ENCODE data around the gene ME1.
"Not testable (repeated sequence)": the region's sequence is repeated elsewhere in the genome, so short reads cannot be mapped to it uniquely, and the experiment has no call there.

The ME1 gene

DNA sequence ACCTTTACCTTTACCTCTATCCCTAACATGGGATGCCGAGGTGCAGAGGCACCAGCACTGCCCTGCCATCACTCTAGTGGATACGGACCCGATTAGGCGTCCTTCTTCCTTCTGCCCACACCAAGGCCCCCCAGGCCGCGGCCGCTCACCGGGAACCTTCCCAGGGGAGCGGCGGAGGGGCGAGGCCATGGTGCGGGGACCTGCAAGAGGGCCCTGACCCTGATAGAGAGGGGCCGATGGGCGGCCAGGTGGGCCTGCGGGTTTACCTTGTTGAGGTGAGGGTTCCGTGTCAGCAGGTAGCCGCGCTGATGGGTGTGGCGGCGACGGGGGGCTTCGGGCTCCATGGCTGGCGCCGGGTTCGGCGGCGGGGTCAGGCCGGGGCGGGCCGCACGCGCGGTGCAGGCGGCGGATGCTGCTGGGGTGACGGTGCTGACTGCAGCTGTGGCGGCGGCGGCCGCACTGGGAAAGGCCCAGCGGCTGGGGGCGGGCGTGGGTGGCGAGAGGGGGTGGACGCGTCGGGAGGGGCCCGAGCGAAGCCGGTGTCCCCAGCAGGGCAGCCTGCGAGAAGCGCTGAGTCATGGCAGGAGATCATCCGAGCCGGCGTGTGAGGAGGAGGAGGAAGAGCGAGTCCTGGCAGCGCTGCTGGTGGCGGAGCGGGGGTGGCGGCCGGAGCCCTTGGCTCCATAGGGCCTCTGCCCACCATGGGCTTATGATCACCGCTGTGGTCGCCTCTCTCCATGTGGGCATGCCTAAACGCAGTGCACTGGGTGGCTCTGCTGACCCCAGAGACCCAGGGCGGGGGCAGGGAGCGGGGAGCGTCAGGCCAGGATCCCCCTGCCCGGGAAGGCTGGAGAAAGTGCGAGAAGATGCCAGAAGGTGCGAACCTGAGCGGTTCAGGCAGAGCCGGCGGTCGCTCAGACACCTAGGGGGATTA, at the start of gene ME1:
Gene ME1, minus strand, starts transcription at position 441 of the 934 bp plus-strand sequence. Its CDS starts 97 bp downstream, at position 344.
- DNase-seq (ENCODE audit: low read depth), result peak; percentile 60
- H3K4me3 ChIP-seq (ENCODE audit: low read depth, low read length), result peak within 1 kb of the TSS; percentile 75

DNA sequence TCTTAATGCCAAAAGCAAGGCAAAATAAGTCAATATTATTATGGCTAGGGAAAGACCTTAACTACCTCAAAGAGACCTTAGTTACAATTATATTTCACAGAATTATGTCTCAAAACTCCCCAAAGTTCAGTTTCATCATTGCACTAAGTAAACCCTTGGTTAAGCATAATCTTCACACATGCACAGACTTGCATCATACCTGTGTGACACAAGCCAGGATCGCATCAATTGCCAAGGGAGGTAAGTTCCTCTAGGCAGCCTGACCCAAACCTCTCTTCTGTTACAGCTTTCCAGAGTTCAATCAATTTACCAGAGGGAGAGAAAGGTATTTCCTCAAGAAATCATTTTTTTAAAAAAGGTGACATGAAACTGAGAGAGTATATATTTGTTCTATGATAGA, 49.6 kb upstream of the ME1 start:
- H3K4me3 ChIP-seq (ENCODE audit: low read depth, low read length), result no peak overlapping the region
- DNase-seq (ENCODE audit: low read depth), result no peak

DNA sequence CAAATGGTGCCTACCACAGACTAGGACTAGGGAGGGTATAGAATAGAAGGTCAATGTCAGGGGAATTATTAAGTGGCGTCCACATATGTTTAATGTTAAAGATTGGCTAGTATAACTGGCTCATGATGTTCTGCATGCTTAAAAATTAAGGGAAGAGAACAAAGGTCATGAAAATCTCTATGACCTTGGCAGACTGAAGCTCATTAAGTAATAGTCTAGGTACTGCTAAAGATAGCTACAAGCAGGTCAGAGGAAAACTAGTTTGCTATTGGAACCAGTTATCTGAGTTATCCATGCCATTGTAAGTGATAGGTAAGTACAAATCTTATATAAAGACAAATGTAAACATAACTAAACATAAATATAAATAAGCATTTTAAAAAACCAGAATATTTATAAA, 48.5 kb upstream of the ME1 start:
- H3K4me3 ChIP-seq (ENCODE audit: low read depth, low read length), result no peak overlapping the region

DNA sequence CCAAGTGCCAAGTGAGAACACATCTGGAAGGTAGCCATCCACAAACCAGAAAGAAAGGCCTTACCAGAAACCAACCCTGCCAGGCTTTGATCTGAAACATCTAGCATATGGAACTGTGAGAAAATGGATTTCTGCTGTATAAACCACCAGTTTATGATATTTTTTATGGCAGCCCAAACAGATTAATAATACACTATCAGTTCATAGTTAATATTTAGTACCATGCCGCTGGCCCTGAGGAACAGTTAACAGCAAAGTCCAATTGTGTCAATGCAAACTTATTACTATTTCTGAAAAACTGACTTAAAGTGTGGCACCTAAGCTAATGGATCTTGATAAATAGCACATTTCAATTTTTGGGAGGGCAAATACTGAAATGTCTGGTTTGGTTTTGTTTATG, 46.1 kb upstream of the ME1 start:
- DNase-seq (ENCODE audit: low read depth), result no peak

More for the DNA sequence above, 48.5 kb upstream of the ME1 start:
- no peak for DNase-seq (ENCODE audit: low read depth)

DNA sequence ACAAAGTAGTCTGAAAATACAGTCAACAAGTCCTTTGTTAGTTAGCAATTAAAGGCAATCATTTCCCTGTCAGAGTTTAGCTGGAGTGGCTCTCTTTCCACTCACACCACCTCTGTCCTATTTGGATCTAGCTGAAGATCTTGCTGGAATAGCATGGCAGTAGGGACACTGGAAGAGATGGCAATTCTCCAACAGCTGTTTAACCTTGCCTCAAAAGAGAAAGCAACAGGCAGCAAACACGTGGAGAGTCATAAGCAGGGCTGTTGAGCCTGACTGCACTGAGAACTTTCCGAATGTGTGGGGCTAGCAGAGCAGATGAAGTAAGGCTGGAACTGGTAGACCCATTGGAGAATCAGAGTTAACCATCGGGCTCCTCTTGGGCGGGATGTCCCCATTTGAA, 43.5 kb upstream of the ME1 start:
- H3K4me3 ChIP-seq (ENCODE audit: low read depth, low read length), result no peak overlapping the region
- DNase-seq (ENCODE audit: low read depth), result peak; percentile 9

More for the DNA sequence above, 46.1 kb upstream of the ME1 start:
- no peak overlapping the region for H3K4me3 ChIP-seq (ENCODE audit: low read depth, low read length)

DNA sequence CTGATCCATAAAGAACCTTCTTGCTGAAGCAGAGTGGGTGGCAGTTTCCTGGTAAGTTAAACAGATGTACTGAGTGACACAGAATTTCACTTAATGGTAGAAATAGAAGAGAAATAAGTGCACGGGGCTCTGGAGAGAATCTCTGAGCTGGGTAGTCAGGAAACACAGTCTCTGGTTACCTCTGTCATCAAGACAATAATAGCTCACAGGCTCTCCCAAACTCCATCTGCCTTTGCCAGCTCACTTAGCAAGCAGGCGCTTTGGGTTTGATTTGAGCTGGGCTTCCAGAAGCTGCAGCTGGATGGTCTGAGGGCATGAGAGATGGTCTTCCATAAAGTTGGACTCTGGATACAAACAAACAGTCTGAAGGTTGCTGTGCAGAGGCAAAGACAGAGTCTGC, 41.9 kb upstream of the ME1 start:
- no peak for DNase-seq (ENCODE audit: low read depth)
- H3K4me3 ChIP-seq (ENCODE audit: low read depth, low read length), result no peak overlapping the region

DNA sequence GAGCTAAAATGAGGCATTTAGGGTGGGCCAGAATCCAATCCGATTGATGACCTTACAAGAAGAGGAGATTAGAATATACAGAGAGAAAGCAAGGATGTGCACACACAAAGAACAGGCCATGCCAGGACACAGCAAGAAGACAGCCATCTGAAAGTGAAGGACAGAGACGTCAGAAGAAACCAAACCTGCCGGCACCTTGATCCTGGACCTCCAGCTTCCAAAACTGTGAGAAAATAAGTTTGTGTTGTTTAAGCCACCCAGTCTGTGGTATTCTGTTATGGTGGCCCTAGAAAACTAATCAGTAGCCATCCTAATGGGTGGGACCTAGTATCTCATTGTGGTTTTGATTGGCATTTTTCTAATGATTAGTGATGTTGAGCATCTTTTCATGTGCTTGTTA, 39.7 kb upstream of the ME1 start:
- no peak for DNase-seq (ENCODE audit: low read depth)
- H3K4me3 ChIP-seq (ENCODE audit: low read depth, low read length), result no peak overlapping the region

DNA sequence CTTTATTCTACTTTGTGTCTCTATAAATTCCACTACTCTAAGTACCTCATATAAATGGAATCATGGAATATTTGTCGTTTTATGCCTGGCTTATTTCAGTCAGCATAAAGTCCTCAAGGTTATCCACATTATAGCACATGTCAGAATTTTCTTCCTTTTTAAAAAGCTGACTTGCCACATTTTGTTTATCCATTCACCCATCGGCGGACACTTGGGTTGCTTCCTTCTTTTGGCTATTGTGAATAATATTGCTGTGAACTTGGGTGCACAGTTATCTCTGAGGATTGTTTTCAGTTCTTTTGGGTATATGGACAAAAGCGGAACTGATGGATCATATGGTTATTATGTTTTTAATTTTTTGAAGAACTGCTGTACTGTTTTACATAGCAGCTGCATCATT, 39.1 kb upstream of the ME1 start:
- no peak for DNase-seq (ENCODE audit: low read depth)

DNA sequence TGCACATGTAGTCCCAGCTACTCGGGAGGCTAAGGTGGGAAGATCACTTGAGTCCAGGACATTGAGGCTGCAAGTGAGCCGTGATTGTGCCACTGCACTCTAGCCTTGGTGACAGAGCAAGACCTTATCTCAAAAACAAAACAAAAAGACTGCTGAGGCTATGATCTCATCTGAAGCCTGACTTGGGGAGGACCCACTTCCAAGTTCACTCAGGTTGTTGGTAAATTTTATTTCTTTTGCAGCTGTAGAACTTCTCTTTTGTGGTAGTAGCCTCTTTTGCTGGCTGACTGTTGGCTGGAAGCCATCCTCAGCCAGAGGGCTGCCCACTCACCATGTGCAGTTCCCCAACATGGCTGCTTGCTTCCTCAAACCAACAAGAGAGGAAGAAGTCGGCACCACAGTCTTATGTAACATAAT, 36.8 kb upstream of the ME1 start:
- H3K4me3 ChIP-seq (ENCODE audit: low read depth, low read length), result no peak overlapping the region
- DNase-seq (ENCODE audit: low read depth), result no peak

More for the DNA sequence above, 39.1 kb upstream of the ME1 start:
- H3K4me3 ChIP-seq (ENCODE audit: low read depth, low read length), result no peak overlapping the region

DNA sequence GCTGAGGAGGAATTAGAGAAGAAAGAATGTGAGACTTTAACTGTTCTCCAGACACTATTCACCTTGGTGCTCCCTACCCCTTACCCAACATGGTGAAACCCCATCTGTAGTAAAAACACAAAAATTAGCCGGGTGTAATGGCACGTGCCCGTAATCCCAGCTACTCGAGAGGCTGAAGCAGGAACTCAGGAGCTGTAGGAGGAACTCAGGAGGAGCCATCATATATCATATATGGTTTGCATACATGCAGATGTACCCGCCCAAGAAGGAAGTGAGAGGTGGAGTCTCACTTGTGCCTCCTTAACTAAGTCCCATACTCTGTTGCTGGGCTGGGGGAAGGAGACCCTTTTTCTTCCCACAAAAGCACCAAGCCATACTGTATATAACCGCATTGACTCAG, 35.5 kb upstream of the ME1 start:
- H3K4me3 ChIP-seq (ENCODE audit: low read depth, low read length), result no peak overlapping the region
- DNase-seq (ENCODE audit: low read depth), result no peak

DNA sequence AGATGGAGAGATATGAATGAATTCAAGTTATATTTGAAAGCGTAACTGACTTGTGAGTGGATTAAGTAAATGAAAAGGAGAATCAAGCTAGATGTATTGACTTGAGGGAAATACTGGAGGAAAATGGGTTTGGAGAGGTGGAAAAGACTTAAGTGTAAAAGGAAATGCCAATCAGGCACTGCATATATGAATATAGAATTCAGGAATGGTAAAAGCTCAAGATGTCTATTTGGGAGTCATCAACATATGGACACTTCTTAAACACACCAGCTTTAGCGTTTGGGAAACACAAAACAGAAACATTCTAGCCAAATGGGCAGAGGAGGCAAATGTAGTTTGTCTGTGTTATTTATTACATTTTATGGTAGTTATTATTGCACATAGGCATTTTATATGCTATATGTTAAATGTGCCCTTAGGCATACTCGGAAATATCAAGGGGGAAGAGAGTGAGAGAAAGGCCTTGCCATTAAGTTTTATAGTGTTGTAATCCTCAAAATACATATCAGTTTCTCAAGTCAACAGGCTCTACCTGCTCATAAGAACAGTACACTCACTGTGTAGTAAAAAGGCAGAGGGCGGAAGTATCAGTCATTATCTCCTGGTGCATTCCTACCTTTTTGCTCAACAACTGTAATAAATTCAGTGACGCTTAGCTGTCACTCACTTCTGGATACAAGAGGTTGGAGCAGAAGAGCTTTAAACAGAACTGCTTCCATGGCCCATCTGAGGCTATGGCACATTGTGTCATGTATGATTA, 33.7 kb upstream of the ME1 start:
- H3K4me3 ChIP-seq (ENCODE audit: low read depth, low read length), result no peak overlapping the region
- DNase-seq (ENCODE audit: low read depth), result no peak

DNA sequence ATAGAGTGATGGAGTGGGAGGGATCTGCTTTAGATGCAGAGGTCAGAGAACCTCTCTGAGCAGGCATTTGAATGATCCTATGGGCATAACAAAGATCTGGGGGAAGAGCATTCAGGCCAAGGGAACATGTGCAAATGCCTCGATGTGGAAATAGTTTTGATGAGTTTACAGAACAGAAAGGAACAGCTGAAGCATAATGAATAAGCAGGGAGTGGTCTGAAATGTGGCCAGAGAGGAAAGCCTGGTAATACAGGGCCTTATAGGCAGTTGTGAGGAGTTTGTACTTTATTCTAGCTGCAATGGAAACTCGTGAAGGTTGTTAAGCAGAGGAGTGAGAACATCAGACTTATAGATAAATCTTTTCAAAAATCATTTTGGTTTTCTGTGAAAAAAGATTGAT, 33.0 kb upstream of the ME1 start:
- DNase-seq (ENCODE audit: low read depth), result peak; percentile 36
- no peak overlapping the region for H3K4me3 ChIP-seq (ENCODE audit: low read depth, low read length)

DNA sequence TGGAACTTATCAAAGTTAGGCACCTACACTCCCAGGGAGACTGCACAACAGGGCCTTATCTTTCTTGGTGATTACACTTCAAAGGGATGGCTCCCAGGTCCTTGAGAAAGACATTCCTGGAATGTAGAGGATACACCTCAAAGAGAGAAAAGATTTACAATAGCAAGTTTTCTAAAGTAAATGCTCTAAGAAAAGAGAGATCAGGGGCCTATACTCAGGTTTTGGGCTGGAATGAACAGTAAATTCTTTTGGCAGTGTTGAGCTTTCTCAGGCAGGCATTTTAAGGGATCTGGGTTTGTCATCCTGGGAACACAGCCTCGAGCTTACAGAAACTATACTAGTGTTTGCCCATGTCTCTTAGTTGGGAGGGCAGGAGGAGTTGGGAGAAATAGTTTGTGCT, 31.7 kb upstream of the ME1 start:
- DNase-seq (ENCODE audit: low read depth), result no peak
- no peak overlapping the region for H3K4me3 ChIP-seq (ENCODE audit: low read depth, low read length)

DNA sequence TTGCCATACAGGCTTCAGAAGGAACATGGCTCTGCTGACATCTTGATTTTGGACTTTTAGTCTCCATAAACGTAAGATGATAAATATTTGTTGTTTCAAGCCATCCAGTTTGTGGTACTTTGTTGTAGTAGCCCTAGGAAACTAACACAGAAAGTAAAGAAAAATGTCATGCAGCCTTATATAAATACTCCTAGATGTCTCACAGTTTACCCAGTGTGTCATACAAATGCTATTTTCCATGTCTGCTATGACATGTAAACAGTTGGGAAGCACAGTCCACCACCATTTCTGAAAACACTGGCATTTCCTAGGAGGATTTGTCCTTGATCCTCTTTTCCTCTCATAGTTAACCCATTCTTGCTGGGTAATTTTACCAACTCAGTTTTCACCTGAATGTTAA, 30.6 kb upstream of the ME1 start:
- no peak for DNase-seq (ENCODE audit: low read depth)
- no peak overlapping the region for H3K4me3 ChIP-seq (ENCODE audit: low read depth, low read length)

DNA sequence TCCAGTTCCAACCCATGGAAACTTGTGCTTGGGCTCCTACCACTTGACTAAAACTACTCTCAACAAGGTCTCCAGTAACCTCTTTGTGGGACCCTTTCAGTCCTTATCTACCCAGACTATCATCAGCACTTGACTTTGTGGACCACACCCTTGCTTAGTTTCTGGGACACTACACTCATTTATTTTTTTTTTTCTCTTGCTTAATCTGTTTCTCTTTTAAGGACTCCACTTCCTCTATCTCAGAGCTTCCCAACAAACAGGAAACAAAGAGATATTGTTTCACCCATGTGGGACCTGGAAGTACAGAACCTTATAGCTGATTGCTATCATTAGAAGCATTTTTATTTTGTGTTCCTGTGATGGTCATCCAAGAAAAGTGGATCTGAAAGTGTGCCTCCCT, 28.8 kb upstream of the ME1 start:
- DNase-seq (ENCODE audit: low read depth), result no peak
- H3K4me3 ChIP-seq (ENCODE audit: low read depth, low read length), result no peak overlapping the region

DNA sequence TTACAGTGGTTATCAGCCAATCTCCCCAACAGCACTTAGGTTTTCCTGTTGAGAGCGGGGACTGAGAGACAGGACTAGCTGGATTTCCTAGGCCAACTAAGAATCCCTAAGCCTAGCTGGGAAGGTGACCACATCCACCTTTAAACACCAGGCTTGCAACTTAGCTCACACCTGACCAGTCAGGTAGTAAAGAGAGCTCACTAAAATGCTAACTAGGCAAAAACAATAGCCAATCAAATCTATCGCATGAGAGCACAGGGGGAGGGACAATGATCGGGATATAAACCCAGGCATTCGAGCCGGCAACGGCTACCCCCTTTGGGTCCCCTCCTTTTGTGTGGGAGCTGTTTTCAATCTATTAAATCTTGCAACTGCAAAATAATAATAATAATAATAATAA, 19.2 kb upstream of the ME1 start:
- DNase-seq (ENCODE audit: low read depth); H3K4me3 ChIP-seq (ENCODE audit: low read depth, low read length): not testable (repeated sequence)

DNA sequence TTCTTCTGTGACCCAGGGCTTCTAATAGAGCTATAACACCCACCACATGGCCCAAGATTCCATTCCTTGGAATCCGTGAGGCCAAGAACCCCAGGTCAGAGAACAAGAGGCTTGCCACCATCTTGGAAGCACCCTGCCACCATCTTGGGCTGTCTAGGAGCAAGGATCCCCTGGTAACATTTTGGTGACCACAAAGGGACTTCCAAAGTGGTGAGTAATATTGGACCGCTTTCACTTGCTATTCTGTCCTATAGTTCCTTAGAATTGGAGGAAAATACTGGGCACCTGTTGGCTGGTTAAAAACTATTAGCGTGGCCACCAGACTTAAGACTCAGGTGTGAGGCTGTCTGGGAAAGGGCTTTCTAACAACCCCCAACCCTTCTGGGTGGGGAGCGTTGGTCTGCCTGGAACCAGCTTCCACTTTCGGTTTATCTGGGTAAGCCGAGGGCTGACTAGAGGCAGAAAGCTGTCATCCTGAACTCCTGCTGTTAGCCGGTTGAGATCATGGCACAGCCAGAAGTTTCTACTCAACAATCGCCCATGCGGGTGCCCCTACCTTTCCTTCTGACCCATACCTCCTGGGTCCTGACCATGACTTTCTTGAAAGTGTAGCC, 13.3 kb upstream of the ME1 start:
- H3K4me3 ChIP-seq (ENCODE audit: low read depth, low read length); DNase-seq (ENCODE audit: low read depth): not testable (repeated sequence)

DNA sequence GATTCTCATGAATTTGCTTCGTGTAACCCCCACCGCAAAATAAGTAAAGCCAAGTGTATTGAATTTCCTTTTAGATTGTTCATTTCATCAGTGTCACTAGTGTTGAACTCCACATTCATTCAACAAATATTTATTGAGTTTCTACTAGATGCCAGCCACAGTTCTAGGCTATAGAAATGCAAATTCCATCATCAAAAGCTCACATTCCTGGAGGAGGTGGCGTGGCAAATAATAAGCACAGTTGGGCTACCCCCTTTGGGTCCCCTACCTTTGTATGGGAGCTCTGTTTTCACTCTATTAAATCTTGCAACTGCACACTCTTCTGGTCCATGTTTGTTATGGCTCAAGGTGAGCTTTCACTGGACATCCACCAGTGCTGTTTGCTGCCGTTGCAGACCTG, 12.7 kb upstream of the ME1 start:
- DNase-seq (ENCODE audit: low read depth), result no peak
- H3K4me3 ChIP-seq (ENCODE audit: low read depth, low read length), result no peak overlapping the region

DNA sequence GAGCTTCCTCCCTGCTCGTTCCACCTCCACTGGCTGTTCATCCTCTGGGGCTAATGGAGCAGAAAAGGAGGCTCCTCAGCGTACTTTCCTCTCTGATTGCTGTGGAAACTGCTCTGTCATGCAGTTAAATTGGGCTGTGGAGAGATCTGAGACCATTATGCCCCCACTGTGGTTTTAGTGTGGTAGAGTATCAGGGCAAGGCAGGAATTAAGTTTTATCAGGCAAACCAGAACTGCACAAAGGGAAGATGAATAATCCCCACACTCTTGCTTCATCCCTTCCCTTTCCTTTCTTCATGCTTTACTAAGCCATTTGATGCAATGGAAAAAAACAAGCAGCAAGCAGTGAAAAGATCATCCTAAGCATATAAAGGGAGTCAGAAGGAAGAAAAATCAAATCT, 11.9 kb upstream of the ME1 start:
- no peak overlapping the region for H3K4me3 ChIP-seq (ENCODE audit: low read depth, low read length)
- no peak for DNase-seq (ENCODE audit: low read depth)

DNA sequence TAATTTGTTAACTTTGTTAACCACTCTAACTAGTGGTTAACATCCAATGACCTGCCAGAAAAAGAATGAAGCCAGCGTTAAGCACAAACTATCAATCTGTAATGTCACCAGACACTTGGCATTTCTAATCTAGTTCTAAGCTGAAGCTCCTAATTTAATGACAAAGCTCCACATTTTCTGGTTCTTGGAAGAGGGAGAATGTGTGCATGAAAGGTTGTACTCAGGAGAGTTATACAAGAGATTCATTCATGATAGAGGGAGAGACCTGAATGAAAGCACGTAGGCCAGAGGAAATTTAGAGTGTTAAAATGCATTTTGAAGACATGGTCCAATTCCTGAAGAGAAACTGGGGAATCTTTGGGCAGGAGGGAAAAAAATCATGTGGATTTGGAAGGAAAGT, 8.3 kb upstream of the ME1 start:
- no peak overlapping the region for H3K4me3 ChIP-seq (ENCODE audit: low read depth, low read length)
- no peak for DNase-seq (ENCODE audit: low read depth)

All from skeletal muscle cell (primary cell).